NCI-H1930 (cell line): ENCODE data around the gene APOBEC3G.

Experiments
- DNase-seq, 2 experiments: peaks; one replicate each; lab custom pipeline; 2025; lab: John Stamatoyannopoulos, UW

Gene APOBEC3G

DNA sequence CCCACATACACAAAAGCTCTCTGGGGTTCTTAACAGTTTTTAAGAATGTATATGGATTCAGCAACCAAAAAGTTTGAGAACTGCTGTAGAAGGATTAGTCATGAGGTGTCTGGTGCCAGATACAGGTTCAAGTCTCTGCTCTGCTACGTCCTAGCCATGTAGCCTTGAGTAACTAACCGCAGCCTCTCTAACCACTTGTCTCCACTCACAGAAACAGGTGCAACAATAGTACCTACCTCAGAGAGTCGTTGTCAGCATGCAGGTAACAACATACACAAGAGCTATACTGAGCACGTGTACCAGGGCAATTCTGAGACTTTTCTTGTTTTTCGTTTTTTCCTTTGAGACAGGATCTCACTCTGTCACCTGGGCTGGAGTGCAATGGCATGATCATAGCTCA lies 48.5 kb downstream of the APOBEC3G start:
- no peak for DNase-seq

DNA sequence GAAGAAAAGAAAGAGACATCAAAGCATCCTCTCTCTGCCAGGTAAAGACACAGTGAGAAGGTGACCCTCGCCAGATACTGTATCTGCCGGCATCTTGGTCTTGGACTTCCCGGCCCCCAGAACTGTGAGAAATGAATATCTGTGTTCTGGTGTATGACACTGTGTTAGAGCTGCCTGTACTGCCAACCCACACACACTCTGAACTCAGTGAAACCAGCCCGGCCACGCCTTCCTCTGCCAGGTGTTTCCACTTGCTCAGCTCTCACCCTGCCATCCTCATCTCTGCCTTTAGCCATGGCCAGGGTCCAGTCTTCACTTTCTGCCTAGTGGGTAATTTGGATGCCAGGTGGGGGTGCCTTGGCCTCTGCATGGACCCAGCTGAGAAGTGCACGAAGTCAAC lies 51.4 kb downstream of the APOBEC3G start:
- no peak for DNase-seq

DNA sequence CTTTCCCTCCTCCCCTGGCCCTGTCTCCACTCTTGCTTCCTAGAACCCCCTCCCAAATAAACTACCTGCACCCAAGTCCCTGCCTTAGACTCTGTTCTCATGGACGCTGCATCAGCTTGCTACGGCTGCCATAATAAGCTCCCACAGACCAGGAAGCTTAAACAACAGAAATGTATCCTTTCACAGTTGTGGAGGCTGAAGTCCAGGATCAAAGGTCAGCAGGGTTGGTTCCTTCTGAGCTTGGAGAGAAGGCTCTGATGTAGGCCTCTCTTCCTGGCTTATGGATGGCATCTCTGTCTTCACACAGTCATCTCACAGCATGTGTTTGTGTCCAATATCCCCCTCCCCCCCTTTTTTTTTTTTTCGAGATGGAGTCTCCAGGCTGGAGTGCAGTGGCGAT lies 52.0 kb downstream of the APOBEC3G start:
- DNase-seq: no peak

DNA sequence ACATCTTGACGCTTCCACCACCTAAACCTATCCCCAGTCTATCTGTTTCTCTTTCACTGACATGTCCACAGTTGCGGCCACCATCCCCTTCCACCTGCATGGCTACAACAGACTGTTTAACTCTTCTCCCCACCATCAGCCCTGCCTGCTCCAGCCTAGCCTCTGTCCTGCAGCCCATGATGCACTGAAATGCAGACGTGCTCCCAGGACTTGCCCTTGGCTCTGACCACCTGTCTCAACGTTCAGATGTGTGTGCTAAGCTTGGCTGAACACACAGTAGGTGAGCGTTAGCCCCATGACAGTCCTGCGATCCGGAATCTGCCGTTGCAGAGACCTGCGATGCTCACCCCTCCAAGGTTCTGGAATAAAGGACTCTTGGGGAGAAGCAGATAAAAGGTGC lies 52.7 kb downstream of the APOBEC3G start:
- no peak for DNase-seq

DNA sequence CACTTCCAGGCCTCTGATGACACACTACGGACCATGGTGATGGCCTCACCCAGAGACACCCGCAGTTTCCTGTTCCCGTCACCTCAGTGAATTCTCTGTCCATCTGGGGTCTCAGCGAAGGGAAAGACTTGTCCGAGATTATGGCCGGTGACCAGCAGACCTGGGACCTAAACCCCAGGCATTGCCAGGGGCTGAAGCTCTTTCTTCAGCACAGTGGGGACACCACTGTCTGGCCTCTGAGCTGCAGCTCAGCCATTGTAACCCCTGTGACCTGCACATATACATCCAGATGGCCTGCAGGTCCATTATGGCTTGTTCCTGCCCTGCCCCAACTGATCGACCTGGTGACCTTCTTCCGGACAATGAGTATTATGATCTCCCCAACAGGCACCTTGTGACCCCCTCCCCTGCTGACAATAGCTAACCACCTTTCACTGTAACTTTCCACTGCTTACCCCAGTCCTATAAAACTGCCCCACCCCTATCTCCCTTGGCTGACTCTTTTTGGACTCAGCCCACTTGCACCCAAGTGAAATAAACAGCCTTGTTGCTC lies 53.2 kb downstream of the APOBEC3G start:
- no peak for DNase-seq

DNA sequence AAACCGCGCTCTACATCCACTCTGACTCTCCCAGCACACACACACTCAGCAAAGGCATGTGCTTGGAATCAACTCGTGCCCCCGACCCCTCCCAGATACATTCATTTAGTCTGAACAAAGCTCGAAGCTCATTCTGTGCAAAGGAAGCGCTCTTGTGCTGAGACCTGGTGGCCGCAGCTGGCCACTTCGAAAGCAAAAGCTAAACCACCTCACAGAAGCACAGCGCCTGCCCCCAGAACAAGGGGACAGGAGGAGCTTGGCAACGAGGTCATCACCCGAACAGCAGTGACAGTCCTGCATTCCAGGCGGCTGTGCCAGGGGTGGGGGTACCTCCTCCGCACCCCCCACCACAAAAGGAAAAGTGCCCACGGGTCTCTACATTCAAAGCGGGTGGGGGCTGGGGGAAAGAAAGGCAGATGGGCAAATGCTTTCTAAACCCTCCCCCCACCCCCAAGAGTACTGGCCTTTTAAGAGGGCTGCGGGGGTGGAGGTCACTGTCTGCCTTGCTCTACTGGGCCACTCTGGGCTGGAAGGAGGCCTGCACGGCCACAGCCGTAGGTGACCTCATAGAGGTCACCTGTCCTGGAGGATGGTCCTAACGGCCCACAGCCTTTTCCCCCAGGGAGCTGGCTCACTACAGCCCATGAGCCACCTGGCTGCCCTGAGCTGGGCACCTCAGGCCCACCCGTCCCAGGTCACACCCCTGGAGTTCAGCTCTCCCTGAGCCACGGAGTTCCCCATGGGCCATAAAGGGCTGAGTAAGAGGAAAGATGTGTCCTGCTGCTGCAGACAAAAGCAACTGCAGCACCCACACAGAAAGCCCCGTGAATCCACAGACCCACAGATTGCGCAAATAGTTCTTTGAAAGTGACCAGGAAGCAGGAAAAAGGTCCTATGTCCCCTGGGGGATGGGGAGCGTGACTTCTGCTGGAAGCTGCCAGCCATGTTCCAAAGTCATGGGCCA lies 54.1 kb downstream of the APOBEC3G start:
- DNase-seq: no peak

DNA sequence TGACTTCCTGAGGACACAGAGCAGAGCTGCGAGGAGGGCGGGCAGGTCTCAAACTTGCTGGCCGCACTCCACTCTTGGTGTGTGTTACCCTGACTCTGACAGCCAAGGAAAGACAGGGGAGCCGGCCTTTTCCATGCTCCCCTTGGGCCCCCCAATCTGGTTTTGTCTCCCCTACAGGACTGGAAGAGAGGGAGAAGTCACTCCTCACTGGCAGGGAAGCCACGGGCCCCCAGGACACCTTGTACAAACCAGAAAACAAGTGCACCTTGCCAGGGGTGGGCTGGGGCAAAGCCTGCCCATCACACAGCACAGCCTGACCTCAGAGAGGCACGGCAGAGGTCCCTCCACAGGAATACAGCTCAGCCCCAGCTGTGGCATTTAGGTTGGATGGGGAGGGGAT lies 55.2 kb downstream of the APOBEC3G start:
- DNase-seq: no peak

DNA sequence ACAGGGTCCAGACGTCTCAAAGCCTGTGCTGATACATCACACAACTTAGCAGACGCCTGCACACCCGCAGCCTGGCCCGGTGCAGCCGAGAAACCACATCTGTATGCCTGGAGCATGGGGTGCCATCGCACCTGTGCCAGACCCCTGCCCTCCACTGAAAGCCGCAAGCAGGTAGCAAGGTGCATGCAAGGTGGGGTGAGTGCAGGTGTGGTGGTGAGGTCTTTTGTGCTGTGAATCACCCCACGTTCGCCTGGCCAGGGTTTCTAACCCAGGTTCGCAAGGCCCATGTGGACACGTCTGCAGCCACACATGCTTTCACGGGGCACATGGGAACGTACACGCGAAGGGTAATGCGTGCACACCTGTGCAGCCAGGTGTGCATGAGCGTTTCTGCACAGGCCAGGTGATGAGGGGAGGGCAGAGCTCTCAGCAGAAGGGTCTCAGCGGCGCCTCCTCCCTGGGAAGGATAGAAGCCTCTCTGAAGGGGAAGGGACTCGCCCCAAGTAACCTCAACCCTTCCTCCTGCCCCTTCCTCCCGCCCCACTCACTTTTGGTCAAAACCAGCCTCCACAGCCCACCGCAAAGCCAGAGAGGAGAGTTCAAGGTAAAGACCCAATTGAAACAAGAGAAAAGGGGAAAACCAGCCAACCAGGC lies 55.9 kb downstream of the APOBEC3G start:
- no peak for DNase-seq

DNA sequence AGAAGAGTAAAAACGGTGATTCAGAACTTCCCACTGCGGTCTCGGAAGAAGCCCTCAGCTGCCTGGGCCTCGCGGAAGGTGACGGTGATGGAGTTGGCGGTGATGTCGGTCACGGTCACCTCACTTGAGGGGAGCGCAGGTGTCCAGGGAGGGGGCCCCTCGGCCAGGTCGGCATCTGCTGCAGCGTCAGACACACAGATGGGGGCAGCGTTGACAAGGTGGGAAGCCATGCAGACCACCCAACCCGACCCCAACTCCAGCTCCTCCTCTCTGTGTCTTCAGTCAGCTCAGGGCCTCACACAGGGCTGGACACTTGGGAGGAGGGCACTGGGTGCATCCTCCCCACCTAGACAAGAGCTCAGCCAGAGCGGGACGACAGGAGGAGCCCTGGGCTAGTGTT lies 56.8 kb downstream of the APOBEC3G start:
- no peak for DNase-seq

DNA sequence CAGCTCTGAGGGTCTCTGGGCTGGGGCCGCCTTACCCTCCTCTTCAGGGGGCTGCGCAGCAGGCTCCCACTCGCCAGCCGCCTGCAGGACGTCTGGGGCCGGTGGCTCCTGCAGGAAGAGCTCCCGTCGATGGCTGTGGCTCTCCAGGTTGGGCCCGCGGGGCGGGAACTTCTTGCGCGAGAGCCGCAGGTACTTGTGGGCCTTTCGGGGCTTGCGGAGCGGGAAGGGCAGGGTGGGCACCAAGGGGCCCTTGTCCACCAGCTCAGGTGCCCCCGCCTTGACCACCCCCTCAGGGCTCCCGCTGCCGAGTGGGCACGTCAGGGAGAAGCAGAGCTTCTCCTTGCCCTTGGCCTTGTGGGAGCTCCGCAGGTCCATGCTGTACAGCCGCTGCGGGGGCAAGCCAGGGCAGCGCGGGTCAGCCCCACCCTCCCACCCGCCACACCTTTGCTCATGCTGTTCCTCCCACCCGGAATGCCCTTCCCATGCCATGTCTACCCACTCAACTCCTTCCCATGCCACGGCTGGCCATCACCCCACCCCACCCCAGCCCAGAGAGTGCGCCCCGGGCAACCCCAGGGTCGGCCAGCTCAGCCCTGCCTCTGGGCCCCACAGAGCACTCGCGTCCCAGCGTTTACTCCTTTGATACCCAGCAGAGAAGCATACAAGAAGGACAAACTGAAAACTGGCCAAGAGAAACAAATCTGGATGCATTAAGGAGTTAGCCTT lies 57.5 kb downstream of the APOBEC3G start:
- DNase-seq: no peak

DNA sequence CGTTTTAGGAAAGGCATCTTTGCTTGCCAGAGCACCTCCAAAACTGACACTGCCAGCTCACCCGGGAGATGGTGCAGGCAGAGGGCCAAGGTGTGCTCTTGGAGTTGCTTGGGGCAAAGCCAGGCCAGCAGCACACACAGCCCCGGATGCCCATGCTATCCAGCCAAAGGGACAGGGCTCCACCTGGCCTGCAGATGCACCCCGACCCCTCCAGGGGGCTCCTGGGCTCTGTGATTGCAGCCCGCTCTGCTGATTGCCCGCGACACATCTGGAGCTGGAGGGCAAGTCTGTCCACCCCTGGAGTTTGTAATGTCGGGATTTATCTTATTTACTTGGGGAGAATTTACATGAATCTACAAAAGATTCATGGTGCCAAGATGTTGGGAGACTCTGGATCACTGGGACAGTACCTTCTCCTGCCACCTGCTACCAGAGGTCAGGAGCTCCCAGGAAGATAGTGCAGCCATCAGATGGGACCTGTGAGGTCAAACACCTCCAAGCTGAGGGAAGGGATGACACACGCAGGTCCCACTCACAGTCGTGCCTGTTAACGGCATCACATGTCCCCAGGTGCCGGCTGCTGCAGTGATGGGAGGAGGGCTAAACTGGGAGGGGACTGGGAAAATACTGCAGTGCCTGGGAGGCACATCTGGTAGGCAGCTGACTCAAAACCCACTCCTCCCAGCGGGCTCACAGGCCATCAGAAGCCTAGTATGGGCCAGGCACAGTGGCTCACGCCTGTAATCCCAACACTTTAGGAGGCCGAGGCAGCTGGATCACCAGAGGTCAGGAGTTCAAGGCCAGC lies 58.2 kb downstream of the APOBEC3G start:
- DNase-seq: peak in 1 of 2 experiments; percentile 15

DNA sequence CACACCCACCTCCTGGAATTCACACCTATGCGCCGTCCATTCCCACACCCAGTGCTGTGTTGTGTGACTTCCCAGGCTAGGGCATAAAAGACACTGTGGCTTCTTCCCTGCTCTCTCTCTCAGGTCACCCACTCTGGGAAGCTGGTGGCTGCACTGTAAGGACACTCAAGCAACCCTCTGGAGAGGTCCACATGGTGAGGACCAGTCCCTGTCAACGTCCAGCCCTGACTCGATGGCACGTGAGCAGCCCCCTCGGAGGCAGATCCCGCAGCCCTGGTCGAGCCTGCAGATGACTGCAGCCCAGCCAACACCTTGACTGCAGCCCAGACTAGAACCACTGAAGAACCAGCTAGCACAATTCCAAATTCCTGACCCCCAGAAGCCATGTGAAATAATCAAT lies 59.2 kb downstream of the APOBEC3G start:
- no peak for DNase-seq
